Fibroblast of lung (primary cell): ENCODE results near the gene AOAH. TPM values are rescaled to one million over a fixed set of nuclear protein-coding genes. Genes with fewer than 3 reads are reported as not detected.
A peak's percentile ranks its signal among the peaks of the same experiment; 100 is the strongest.

Experiments used
- DNase-seq, 2 donors: peaks; one replicate each; pipeline versions ENCODE4 v3.0.0 to v3.0.0-alpha.2; 2010; ENCODE audit warnings: low read depth in 2 of 2
- H2AFZ ChIP-seq: 2 replicates; pipeline ENCODE4 v1.5.1; 2012; ENCODE audit warnings: low read length, control low read depth, inconsistent platforms
- H3K27ac ChIP-seq: 2 replicates; pipeline ENCODE4 v1.5.1; 2011; ENCODE audit warnings: low read length, control low read depth; ENCODE audit not compliant: insufficient read depth
- H3K27me3 ChIP-seq: 2 replicates; pipeline ENCODE4 v1.5.1; 2011; ENCODE audit warnings: mild to moderate bottlenecking, low read length; ENCODE audit not compliant: control insufficient read depth, insufficient read depth
- H3K36me3 ChIP-seq: 2 replicates; pipeline ENCODE4 v1.5.1; 2011; ENCODE audit warnings: low read length; ENCODE audit not compliant: control insufficient read depth, insufficient read depth
- H3K4me1 ChIP-seq: 2 replicates; pipeline ENCODE4 v1.5.1; 2011; ENCODE audit warnings: low read length; ENCODE audit not compliant: control insufficient read depth, insufficient read depth; ENCODE audit errors: extremely low read depth
- H3K4me2 ChIP-seq: 2 replicates; pipeline ENCODE4 v1.5.1; 2011; ENCODE audit warnings: low read length, control low read depth; ENCODE audit not compliant: insufficient read depth; ENCODE audit errors: extremely low read depth
- H3K4me3 ChIP-seq, 4 experiments: fragments of 200-600 bp in 1 of 4; sonication (generic) in 1 of 4; replicated peaks in 1 of 4; 2 replicates each; pipeline ENCODE4 v1.5.1; 2011 to 2016; ENCODE audit warnings: low read length in 4 of 4, low read depth in 3 of 4, mild to moderate bottlenecking in 3 of 4, control low read depth in 2 of 4, inconsistent platforms in 1 of 4, mixed read lengths in 1 of 4; ENCODE audit not compliant: insufficient read depth in 1 of 4; ENCODE audit errors: control extremely low read depth in 1 of 4
- H3K79me2 ChIP-seq: 2 replicates; pipeline ENCODE4 v1.5.1; 2012; ENCODE audit warnings: mild to moderate bottlenecking, low read length, inconsistent platforms; ENCODE audit not compliant: control insufficient read depth, insufficient read depth
- H3K9ac ChIP-seq: 2 replicates; pipeline ENCODE4 v1.5.1; 2011; ENCODE audit warnings: mild to moderate bottlenecking, low read length, control low read depth; ENCODE audit not compliant: insufficient read depth
- H3K9me3 ChIP-seq: 2 replicates; pipeline ENCODE4 v1.5.1; 2012; ENCODE audit warnings: low read depth, low read length; ENCODE audit not compliant: control insufficient read depth, insufficient read depth
- H4K20me1 ChIP-seq: 2 replicates; pipeline ENCODE4 v1.5.1; 2011; ENCODE audit warnings: low read length; ENCODE audit not compliant: control insufficient read depth, insufficient read depth; ENCODE audit errors: extremely low read depth
- EZH2 ChIP-seq: IDR thresholded peaks from 2 replicates; pipeline ENCODE4 v1.5.1; 2012; ENCODE audit warnings: low read length, control low read depth, mild to moderate bottlenecking; ENCODE audit errors: missing control alignments
- polyA plus RNA-seq, 2 donors: library from polyadenylated mRNA; depleted of rRNA in 1 of 2; stranded (reverse) in 1 of 2; unstranded in 1 of 2; fragments of >200 nt; gene quantifications; 2 replicates each; pipeline ENCODE4 v1.2.1, GENCODE V29; 2011 to 2012; ENCODE audit warnings: missing spikeins in 1 of 2
- total RNA-seq: library from RNA; depleted of rRNA; stranded (reverse); fragments of >200 nt; gene quantifications from 2 replicates; pipeline ENCODE4 v1.2.1, GENCODE V29; 2014
- TF ChIP-seq, protein P1 (sequence below), 2 donors: IDR thresholded peaks in 1 of 2; conservative IDR thresholded peaks in 1 of 2; 1 replicate in 1 of 2; 2 replicates in 1 of 2; pipeline ENCODE4 v1.5.1; 2011 to 2012; ENCODE audit warnings: low read length in 2 of 2, control low read depth in 1 of 2, inconsistent platforms in 1 of 2, low read depth in 1 of 2, mild to moderate bottlenecking in 1 of 2

The AOAH gene
- total and polyA plus RNA-seq, 2 donors (not counting 1 experiment from before 2014, with no cell fraction given): not detected

DNA sequence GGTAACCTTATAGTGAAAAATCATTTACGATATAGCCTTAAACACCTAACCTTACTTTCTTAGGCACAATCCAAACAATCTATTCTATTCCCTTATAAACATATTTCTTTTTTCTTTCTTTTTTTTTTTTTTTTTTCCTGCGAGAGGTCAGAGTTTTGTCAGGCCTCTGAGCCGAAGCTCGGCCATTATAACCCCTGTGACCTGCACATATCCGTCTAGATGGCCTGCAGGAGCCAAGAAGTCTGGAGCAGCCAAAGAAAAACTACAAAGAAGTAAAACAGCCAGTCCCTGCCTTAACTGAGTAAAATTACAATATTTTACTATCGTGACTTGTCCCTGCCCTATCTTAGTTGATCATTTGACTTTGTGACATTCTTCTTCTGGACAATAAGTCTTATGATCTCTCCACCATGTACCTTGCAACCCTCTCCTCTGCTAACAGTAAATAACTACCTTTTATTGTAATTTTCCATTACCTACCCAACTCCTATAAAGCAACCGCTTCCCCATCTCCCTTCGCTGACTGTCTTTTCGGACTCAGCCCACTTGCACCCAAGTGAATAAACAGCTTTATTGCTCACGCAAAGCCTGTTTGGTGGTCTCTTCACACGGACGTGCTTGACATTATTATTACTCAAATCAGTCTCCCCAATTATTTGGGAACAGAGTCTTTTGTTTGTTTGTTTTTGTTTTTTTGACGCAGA is 64.5 kb downstream of the AOAH start:
- no peak overlapping the region for H2AFZ ChIP-seq
- no peaks in the 10 kb centered on the region for H3K27me3 ChIP-seq
- H3K27ac ChIP-seq: no peak overlapping the region
- no peak overlapping the region for H3K9ac ChIP-seq
- DNase-seq: no peak
- no peak overlapping the region for H3K4me2 ChIP-seq
- no peaks in the 10 kb centered on the region for H3K79me2 ChIP-seq
- no peak for TF ChIP-seq EZH2
- TF ChIP-seq, protein P1, sequence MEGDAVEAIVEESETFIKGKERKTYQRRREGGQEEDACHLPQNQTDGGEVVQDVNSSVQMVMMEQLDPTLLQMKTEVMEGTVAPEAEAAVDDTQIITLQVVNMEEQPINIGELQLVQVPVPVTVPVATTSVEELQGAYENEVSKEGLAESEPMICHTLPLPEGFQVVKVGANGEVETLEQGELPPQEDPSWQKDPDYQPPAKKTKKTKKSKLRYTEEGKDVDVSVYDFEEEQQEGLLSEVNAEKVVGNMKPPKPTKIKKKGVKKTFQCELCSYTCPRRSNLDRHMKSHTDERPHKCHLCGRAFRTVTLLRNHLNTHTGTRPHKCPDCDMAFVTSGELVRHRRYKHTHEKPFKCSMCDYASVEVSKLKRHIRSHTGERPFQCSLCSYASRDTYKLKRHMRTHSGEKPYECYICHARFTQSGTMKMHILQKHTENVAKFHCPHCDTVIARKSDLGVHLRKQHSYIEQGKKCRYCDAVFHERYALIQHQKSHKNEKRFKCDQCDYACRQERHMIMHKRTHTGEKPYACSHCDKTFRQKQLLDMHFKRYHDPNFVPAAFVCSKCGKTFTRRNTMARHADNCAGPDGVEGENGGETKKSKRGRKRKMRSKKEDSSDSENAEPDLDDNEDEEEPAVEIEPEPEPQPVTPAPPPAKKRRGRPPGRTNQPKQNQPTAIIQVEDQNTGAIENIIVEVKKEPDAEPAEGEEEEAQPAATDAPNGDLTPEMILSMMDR (conservative IDR thresholded peaks at IDR 0.05 in 1 of 2, IDR thresholded peaks at IDR 0.05 in 1 of 2; ENCODE audit: low read depth in 1 of 2, low read length in 2 of 2): no peak
- no peak overlapping the region for H3K4me3 ChIP-seq
- H3K36me3 ChIP-seq: no peaks in the 10 kb centered on the region
- no peaks in the 10 kb centered on the region for H4K20me1 ChIP-seq
- no peaks in the 10 kb centered on the region for H3K4me1 ChIP-seq
- no peaks in the 10 kb centered on the region for H3K9me3 ChIP-seq

DNA sequence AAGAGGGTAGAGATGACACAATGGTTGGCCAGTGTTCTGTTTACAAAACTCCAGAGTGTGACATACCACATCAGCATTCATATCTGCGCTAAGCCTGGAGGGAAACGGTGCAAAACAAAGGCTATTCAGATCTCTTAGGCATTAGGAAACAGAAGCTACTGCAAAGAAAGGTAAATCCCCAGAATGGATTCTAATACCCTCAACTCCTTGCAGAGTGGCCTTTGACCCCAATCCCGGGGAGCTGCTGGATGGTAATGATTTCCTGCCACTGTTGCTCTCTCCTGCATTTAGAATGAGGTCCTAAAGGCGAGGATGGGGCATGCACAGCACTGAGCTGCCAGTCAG is 65.2 kb downstream of the AOAH start:
- peak; percentile 59 to 88 for DNase-seq

DNA sequence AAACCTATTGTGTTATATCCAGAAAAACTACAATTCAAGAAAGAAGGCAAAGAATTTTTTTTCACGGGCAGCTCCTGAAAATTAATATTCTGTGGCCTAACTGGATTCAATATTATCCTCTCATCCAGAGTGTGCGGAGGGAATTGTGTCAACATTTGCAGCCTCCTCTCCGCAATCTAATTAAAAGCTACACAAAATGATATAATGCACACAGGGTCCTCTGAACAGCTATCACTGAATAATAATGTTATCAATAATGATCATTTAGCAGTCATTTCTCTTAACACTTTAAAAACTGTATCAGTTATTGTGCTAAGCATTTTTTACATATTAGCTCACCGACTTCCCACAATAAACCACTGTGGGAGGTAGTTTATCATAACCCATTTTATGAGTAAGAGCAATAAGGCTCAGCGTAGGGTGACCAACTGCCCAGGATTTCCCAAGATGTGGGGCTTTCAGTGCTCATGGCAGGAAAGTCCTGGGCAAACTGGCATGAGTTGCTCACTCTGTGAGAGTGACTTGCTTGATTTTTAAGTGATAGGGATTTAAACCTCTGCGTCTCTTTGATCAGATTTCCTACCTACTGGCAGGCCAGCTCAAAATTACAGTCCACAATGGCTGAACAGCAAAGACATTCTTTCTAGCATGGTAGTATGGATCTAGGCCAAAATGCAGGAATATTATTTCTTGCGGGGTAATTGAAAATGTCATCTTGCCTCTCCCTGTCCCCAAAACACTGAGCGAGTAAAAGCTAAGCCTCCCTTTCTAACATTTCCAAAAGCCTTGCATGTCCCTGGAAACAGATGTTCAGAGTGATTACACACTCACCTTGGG is 65.7 kb downstream of the AOAH start:
- H3K4me1 ChIP-seq: no peaks in the 10 kb centered on the region
- no peak overlapping the region for H3K9ac ChIP-seq
- DNase-seq: peak; percentile 77 to 95
- H3K4me2 ChIP-seq: peak overlapping the region; percentile 51
- H3K79me2 ChIP-seq: no peaks in the 10 kb centered on the region
- H2AFZ ChIP-seq: no peak overlapping the region
- TF ChIP-seq EZH2: no peak
- TF ChIP-seq, protein P1 (conservative IDR thresholded peaks at IDR 0.05 in 1 of 2, IDR thresholded peaks at IDR 0.05 in 1 of 2; ENCODE audit: low read depth in 1 of 2, low read length in 2 of 2): no peak
- H3K27ac ChIP-seq: peak overlapping the region; percentile 55
- H3K4me3 ChIP-seq: no peak overlapping the region
- H4K20me1 ChIP-seq: no peaks in the 10 kb centered on the region
- H3K36me3 ChIP-seq: no peaks in the 10 kb centered on the region
- no peaks in the 10 kb centered on the region for H3K27me3 ChIP-seq
- no peaks in the 10 kb centered on the region for H3K9me3 ChIP-seq

More for the DNA sequence above, 65.2 kb downstream of the AOAH start:
- H3K36me3 ChIP-seq: no peaks in the 10 kb centered on the region
- H3K9ac ChIP-seq: no peak overlapping the region
- H3K9me3 ChIP-seq: no peaks in the 10 kb centered on the region
- peak overlapping the region; percentile 51 for H3K4me2 ChIP-seq
- H3K27ac ChIP-seq: peak overlapping the region; percentile 55
- no peaks in the 10 kb centered on the region for H4K20me1 ChIP-seq
- no peaks in the 10 kb centered on the region for H3K79me2 ChIP-seq
- H3K4me1 ChIP-seq: no peaks in the 10 kb centered on the region
- no peak overlapping the region for H2AFZ ChIP-seq
- TF ChIP-seq EZH2: no peak
- TF ChIP-seq, protein P1 (conservative IDR thresholded peaks at IDR 0.05 in 1 of 2, IDR thresholded peaks at IDR 0.05 in 1 of 2; ENCODE audit: low read depth in 1 of 2, low read length in 2 of 2): no peak
- no peak overlapping the region for H3K4me3 ChIP-seq
- H3K27me3 ChIP-seq: no peaks in the 10 kb centered on the region
